H9 (cell line): ENCODE measurements around the gene TRHDE. TPM values are rescaled to one million over a fixed set of nuclear protein-coding genes. Genes with fewer than 3 reads are reported as not detected.

Experiments used
- DNase-seq: peaks from one replicate; pipeline ENCODE4 v3.0.0-alpha.2; 2017
- H2AFZ ChIP-seq: one replicate; pipeline ENCODE4 v1.6.1; 2013; ENCODE audit warnings: mild to moderate bottlenecking, low read length, control low read depth, moderate library complexity
- H2AK5ac ChIP-seq: 2 replicates; pipeline ENCODE4 v1.6.1; 2013; ENCODE audit warnings: low read length, control low read depth, mixed read lengths; ENCODE audit not compliant: insufficient read length
- H2BK120ac ChIP-seq: one replicate; pipeline ENCODE4 v1.6.1; 2013; ENCODE audit warnings: low read depth, mild to moderate bottlenecking, low read length, control low read depth, inconsistent platforms; ENCODE audit not compliant: poor library complexity, severe bottlenecking
- H2BK12ac ChIP-seq: 2 replicates; pipeline ENCODE4 v1.6.1; 2013; ENCODE audit warnings: low read length, control low read depth, mixed read lengths, low read depth; ENCODE audit not compliant: insufficient read length
- H2BK15ac ChIP-seq: 2 replicates; pipeline ENCODE4 v1.6.1; 2013; ENCODE audit warnings: low read depth, low read length, control low read depth
- H2BK20ac ChIP-seq: one replicate; pipeline ENCODE4 v1.6.1; 2013; ENCODE audit warnings: low read depth, mild to moderate bottlenecking, low read length, control low read depth, inconsistent platforms; ENCODE audit not compliant: poor library complexity, severe bottlenecking
- H2BK5ac ChIP-seq: 2 replicates; pipeline ENCODE4 v1.6.1; 2013; ENCODE audit warnings: low read length, control low read depth, mixed read lengths; ENCODE audit not compliant: insufficient read length
- H3K14ac ChIP-seq: 2 replicates; pipeline ENCODE4 v1.6.1; 2013; ENCODE audit warnings: low read length, control low read depth; ENCODE audit not compliant: insufficient read depth
- H3K18ac ChIP-seq: 2 replicates; pipeline ENCODE4 v1.6.1; 2013; ENCODE audit warnings: low read depth, mild to moderate bottlenecking, mixed read lengths, low read length, control low read depth; ENCODE audit not compliant: insufficient read length
- H3K23ac ChIP-seq: 2 replicates; pipeline ENCODE4 v1.6.1; 2013; ENCODE audit warnings: low read length, control low read depth, mixed read lengths, low read depth; ENCODE audit not compliant: insufficient read length
- H3K23me2 ChIP-seq: 2 replicates; pipeline ENCODE4 v1.6.1; 2013; ENCODE audit warnings: low read depth, mild to moderate bottlenecking, mixed read lengths, low read length, control low read depth; ENCODE audit not compliant: insufficient read length, poor library complexity, severe bottlenecking
- H3K27ac ChIP-seq: 2 replicates; pipeline ENCODE4 v1.5.1; 2013; ENCODE audit warnings: low read length, control low read depth, mixed read lengths, low read depth; ENCODE audit not compliant: insufficient read length
- H3K27me3 ChIP-seq: 2 replicates; pipeline ENCODE4 v1.6.1; 2013; ENCODE audit warnings: low read length, control low read depth, inconsistent platforms; ENCODE audit not compliant: insufficient read depth
- H3K4ac ChIP-seq: 2 replicates; pipeline ENCODE4 v1.6.1; 2013; ENCODE audit warnings: low read depth, mild to moderate bottlenecking, control low read depth, inconsistent platforms, low read length, moderate library complexity
- H3K4me1 ChIP-seq: 2 replicates; pipeline ENCODE4 v1.6.1; 2013; ENCODE audit warnings: low read length, control low read depth, inconsistent platforms; ENCODE audit not compliant: insufficient read depth
- H3K4me2 ChIP-seq: 2 replicates; pipeline ENCODE4 v1.6.1; 2013; ENCODE audit warnings: low read length, control low read depth, mixed read lengths; ENCODE audit not compliant: insufficient read length, insufficient read depth
- H3K56ac ChIP-seq: 2 replicates; pipeline ENCODE4 v1.6.1; 2013; ENCODE audit warnings: low read depth, mild to moderate bottlenecking, mixed read lengths, low read length, control low read depth; ENCODE audit not compliant: insufficient read length
- H3K79me1 ChIP-seq: 2 replicates; pipeline ENCODE4 v1.6.1; 2013; ENCODE audit warnings: low read depth, mild to moderate bottlenecking, moderate library complexity, low read length, control low read depth, inconsistent platforms; ENCODE audit not compliant: insufficient read depth, poor library complexity, severe bottlenecking
- H3K79me2 ChIP-seq: 2 replicates; pipeline ENCODE4 v1.6.1; 2013; ENCODE audit warnings: low read length, control low read depth, inconsistent platforms; ENCODE audit not compliant: insufficient read depth
- H3K9ac ChIP-seq: 2 replicates; pipeline ENCODE4 v1.6.1; 2013; ENCODE audit warnings: low read length, control low read depth, mixed read lengths; ENCODE audit not compliant: insufficient read length; ENCODE audit errors: extremely low read depth
- H3K9me3 ChIP-seq: one replicate; pipeline ENCODE4 v1.6.1; 2013; ENCODE audit warnings: low read depth, low read length, inconsistent platforms; ENCODE audit not compliant: control insufficient read depth
- H3T11ph ChIP-seq: one replicate; pipeline ENCODE4 v1.6.1; 2013; ENCODE audit warnings: mild to moderate bottlenecking, low read length, control low read depth, inconsistent platforms
- H4K20me1 ChIP-seq: one replicate; pipeline ENCODE4 v1.6.1; 2013; ENCODE audit not compliant: control insufficient read depth, insufficient read length, insufficient read depth
- H4K5ac ChIP-seq: 2 replicates; pipeline ENCODE4 v1.6.1; 2013; ENCODE audit warnings: low read depth, mild to moderate bottlenecking, mixed read lengths, low read length, control low read depth; ENCODE audit not compliant: insufficient read length
- H4K8ac ChIP-seq: replicated peaks from 2 replicates; pipeline ENCODE4 v1.6.1; 2013; ENCODE audit warnings: low read length, control low read depth, mixed read lengths, low read depth; ENCODE audit not compliant: insufficient read length
- H4K91ac ChIP-seq: 2 replicates; pipeline ENCODE4 v1.6.1; 2013; ENCODE audit warnings: low read depth, mild to moderate bottlenecking, moderate library complexity, mixed read lengths, low read length, control low read depth; ENCODE audit not compliant: insufficient read length
- H3K27ac Mint-ChIP-seq, 3 experiments: 2 replicates in 2 of 3; 3 replicates in 1 of 3; pipeline ENCODE4 v1.8.0; 2020 to 2021; ENCODE audit warnings: mixed read lengths in 3 of 3, mild to moderate bottlenecking in 1 of 3, moderate library complexity in 1 of 3
- H3K27me3 Mint-ChIP-seq: 2 replicates; pipeline ENCODE4 v1.8.0; 2021; ENCODE audit warnings: low read depth, mild to moderate bottlenecking, moderate library complexity, mixed read lengths
- H3K36me3 Mint-ChIP-seq, 3 experiments: 2 replicates in 2 of 3; 3 replicates in 1 of 3; pipeline ENCODE4 v1.8.0; 2020 to 2021; ENCODE audit warnings: low read depth in 3 of 3, mixed read lengths in 3 of 3; ENCODE audit not compliant: insufficient read depth in 1 of 3
- H3K4me1 Mint-ChIP-seq, 2 experiments: 2 replicates each; pipeline ENCODE4 v1.8.0; 2020; ENCODE audit warnings: mixed read lengths in 2 of 2
- H3K4me3 Mint-ChIP-seq, 2 experiments: 2 replicates in 1 of 2; 3 replicates in 1 of 2; pipeline ENCODE4 v1.8.0; 2020 to 2021; ENCODE audit warnings: mild to moderate bottlenecking in 2 of 2, mixed read lengths in 2 of 2, moderate library complexity in 1 of 2
- H3K9me3 Mint-ChIP-seq, 2 experiments: 2 replicates in 1 of 2; 3 replicates in 1 of 2; pipeline ENCODE4 v1.8.0; 2020; ENCODE audit warnings: mild to moderate bottlenecking in 2 of 2, mixed read lengths in 2 of 2, moderate library complexity in 1 of 2
- WGBS: extraction: QIAGEN DNeasy Blood & Tissue Kit; methylation state at CpG from one replicate; pipeline ENCODE4 v1.1.7; 2013; ENCODE audit warnings: missing lambda C conversion rate, low lambda C conversion rate, mixed read lengths; ENCODE audit not compliant: insufficient read length; ENCODE audit errors: extremely low coverage; 5-methylcytosine and 5-hydroxymethylcytosine counted together
- total RNA-seq: library from RNA; stranded (reverse); gene quantifications from 2 replicates; pipeline ENCODE4 v1.2.1, GENCODE V29; 2021
- TF ChIP-seq, protein P1 (sequence below): fragments of 200-600 bp; sonication (generic); conservative IDR thresholded peaks from 3 replicates; pipeline ENCODE4 v1.8.0; 2021; ENCODE audit warnings: antibody characterized with exemption, mild to moderate bottlenecking

TRHDE gene
- total RNA-seq, 1 experiment from 2014 or later = 1.0 TPM

GRCh38 chr12:72511498-72511897 is 239.3 kb downstream of the TRHDE start:
- no peak overlapping the region for H2AFZ ChIP-seq
- no peak for DNase-seq
- H3K4me3 Mint-ChIP-seq = no peak overlapping the region

More at GRCh38 chr12:72511498-72511897, 239.3 kb downstream of the TRHDE start:
- Histone ChIP-seq H2BK15ac (no peak overlapping the region), H3K79me2 (no peaks in the 10 kb centered on the region), H3K4me2 (no peak overlapping the region), H3K56ac (no peak overlapping the region), H3T11ph (no peak overlapping the region), H2AK5ac (no peak overlapping the region), H2BK20ac (no peak overlapping the region), H3K27me3 (no peaks in the 10 kb centered on the region), H3K4me1 (no peaks in the 10 kb centered on the region), H4K8ac (no peak overlapping the region), H3K23me2 (no peaks in the 10 kb centered on the region), H3K4ac (no peak overlapping the region), H3K14ac (no peak overlapping the region), H3K18ac (no peak overlapping the region), H3K9ac (no peak overlapping the region), H4K5ac (no peak overlapping the region), H3K9me3 (no peaks in the 10 kb centered on the region), H3K79me1 (no peaks in the 10 kb centered on the region), H2BK5ac (no peak overlapping the region), H4K20me1 (no peaks in the 10 kb centered on the region), H2BK12ac (no peak overlapping the region), H3K23ac (no peak overlapping the region), H3K27ac (no peak overlapping the region), H4K91ac (no peak overlapping the region), H2BK120ac (no peak overlapping the region)
- Mint-ChIP-seq H3K27me3 (no peaks in the 10 kb centered on the region), H3K27ac (no peak overlapping the region), H3K36me3 (no peaks in the 10 kb centered on the region; a peak in 1 of 7 replicates), H3K4me1 (peaks cover 5 to 7% of the 10 kb centered on the region in 2 experiments; a peak in 3 of 4 replicates), H3K9me3 (no peaks in the 10 kb centered on the region; a peak in 2 of 5 replicates)
- WGBS = no CpG with 5 or more reads among the region's 2 CpGs
- TF ChIP-seq, protein P1, sequence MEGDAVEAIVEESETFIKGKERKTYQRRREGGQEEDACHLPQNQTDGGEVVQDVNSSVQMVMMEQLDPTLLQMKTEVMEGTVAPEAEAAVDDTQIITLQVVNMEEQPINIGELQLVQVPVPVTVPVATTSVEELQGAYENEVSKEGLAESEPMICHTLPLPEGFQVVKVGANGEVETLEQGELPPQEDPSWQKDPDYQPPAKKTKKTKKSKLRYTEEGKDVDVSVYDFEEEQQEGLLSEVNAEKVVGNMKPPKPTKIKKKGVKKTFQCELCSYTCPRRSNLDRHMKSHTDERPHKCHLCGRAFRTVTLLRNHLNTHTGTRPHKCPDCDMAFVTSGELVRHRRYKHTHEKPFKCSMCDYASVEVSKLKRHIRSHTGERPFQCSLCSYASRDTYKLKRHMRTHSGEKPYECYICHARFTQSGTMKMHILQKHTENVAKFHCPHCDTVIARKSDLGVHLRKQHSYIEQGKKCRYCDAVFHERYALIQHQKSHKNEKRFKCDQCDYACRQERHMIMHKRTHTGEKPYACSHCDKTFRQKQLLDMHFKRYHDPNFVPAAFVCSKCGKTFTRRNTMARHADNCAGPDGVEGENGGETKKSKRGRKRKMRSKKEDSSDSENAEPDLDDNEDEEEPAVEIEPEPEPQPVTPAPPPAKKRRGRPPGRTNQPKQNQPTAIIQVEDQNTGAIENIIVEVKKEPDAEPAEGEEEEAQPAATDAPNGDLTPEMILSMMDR = no peak
